Sigmoid colon (tissue), 7 donors: ENCODE data around the gene VMAC. TPM values are rescaled to one million over a fixed set of nuclear protein-coding genes. Genes with fewer than 3 reads are reported as not detected.
A peak's percentile ranks its signal among the peaks of the same experiment; 100 is the strongest.

Experiments used
- DNase-seq: peaks from one replicate; pipeline ENCODE4 v3.0.0-alpha.2; 2019
- H3K27ac ChIP-seq, 4 donors: fragments of 200-600 bp; sonication (generic); one replicate each; pipeline ENCODE4 v1.5.1; 2016 to 2019; ENCODE audit warnings: mild to moderate bottlenecking in 1 of 4
- H3K27me3 ChIP-seq, 3 donors: fragments of 200-600 bp; sonication (generic); one replicate each; pipeline ENCODE4 v1.5.1; 2019; ENCODE audit warnings: mild to moderate bottlenecking in 1 of 3
- H3K36me3 ChIP-seq, 4 donors: fragments of 200-600 bp; sonication (generic); one replicate each; pipeline ENCODE4 v1.5.1; 2016 to 2019
- H3K4me1 ChIP-seq, 4 donors: fragments of 200-600 bp; sonication (generic); one replicate each; pipeline ENCODE4 v1.5.1; 2017 to 2019
- H3K4me3 ChIP-seq, 4 donors: fragments of 200-600 bp; sonication (generic); one replicate each; pipeline ENCODE4 v1.5.1; 2017 to 2019; ENCODE audit warnings: mild to moderate bottlenecking in 2 of 4, moderate library complexity in 1 of 4
- H3K9me3 ChIP-seq, 4 donors: fragments of 200-600 bp in 3 of 4; sonication (generic) in 3 of 4; one replicate each; pipeline versions ENCODE4 v1.5.1 to v1.6.1; 2013 to 2019
- EP300 ChIP-seq, 4 donors: sonication (generic); formaldehyde crosslinking; IDR thresholded peaks; one replicate each; pipeline ENCODE4 v1.6.1; 2017; ENCODE audit warnings: antibody characterized with exemption in 4 of 4
- POLR2A ChIP-seq, 2 donors: fragments of 450-650 bp; IDR thresholded peaks; one replicate each; pipeline ENCODE4 v1.6.1; 2016; ENCODE audit warnings: antibody characterized with exemption in 2 of 2, mild to moderate bottlenecking in 2 of 2, moderate library complexity in 2 of 2
- POLR2AphosphoS5 ChIP-seq, 4 donors: sonication (generic); formaldehyde crosslinking; IDR thresholded peaks; one replicate each; pipeline ENCODE4 v1.6.1; 2017; ENCODE audit warnings: antibody characterized with exemption in 4 of 4
- WGBS, 2 donors: extraction: QIAGEN DNeasy Blood & Tissue Kit; methylation state at CpG; one replicate each; pipeline ENCODE4 v1.1.7; 2013; 5-methylcytosine and 5-hydroxymethylcytosine counted together
- intact Hi-C: fragments of 100-400 bp; cut with DNase I; formaldehyde crosslinking; loops from one replicate; pipeline ENCODE4 v1.15.1; 2023
- polyA plus RNA-seq, 3 donors: library from polyadenylated mRNA; stranded (reverse); fragments of 200-250 nt; gene quantifications; one replicate each; pipeline ENCODE4 v1.2.3, GENCODE V29; 2013
- total RNA-seq, 4 donors: library from RNA; depleted of rRNA; stranded (reverse); fragments of >200 nt; gene quantifications; one replicate each; pipeline ENCODE4 v1.1.0, GENCODE V29; 2016
- TF ChIP-seq, protein P1 (sequence below), 4 experiments: fragments of 450-650 bp in 3 of 4; fragments of 200-600 bp in 1 of 4; IDR thresholded peaks; one replicate each; pipeline ENCODE4 v1.5.1; 2016 to 2019; ENCODE audit warnings: antibody characterized with exemption in 4 of 4, mild to moderate bottlenecking in 3 of 4, moderate library complexity in 2 of 4
- donor health status: healthy with polysubstance abuse.
- donor health status: Bipolar disorder and iron deficiency.
- donor health status: healthy.

VMAC gene
- total and polyA plus RNA-seq, 7 donors: 1.6 to 14.4 (median 6.4) TPM

- no peaks in the 10 kb centered on the region for H3K9me3 ChIP-seq
- H3K27me3 ChIP-seq: no peaks in the 10 kb centered on the region
- peaks cover 0 to 83% (median 61%) of the 10 kb centered on the region in 4 donors for H3K4me1 ChIP-seq
- intact Hi-C loops: no loop called here
- H3K4me3 ChIP-seq: no peak overlapping the region
- no peak for DNase-seq
- WGBS, 2 donors: 92% methylated on average over 13 of the region's 13 CpGs
- peak overlapping the region in 3 of 4 donors; percentile 33 to 85 (median 80) for H3K27ac ChIP-seq
- TF ChIP-seq EP300 (IDR thresholded peaks at IDR 0.05) (no peak), POLR2AphosphoS5 (IDR thresholded peaks at IDR 0.05) (no peak), POLR2A (IDR thresholded peaks at IDR 0.05) (no peak)
- TF ChIP-seq, protein P1, sequence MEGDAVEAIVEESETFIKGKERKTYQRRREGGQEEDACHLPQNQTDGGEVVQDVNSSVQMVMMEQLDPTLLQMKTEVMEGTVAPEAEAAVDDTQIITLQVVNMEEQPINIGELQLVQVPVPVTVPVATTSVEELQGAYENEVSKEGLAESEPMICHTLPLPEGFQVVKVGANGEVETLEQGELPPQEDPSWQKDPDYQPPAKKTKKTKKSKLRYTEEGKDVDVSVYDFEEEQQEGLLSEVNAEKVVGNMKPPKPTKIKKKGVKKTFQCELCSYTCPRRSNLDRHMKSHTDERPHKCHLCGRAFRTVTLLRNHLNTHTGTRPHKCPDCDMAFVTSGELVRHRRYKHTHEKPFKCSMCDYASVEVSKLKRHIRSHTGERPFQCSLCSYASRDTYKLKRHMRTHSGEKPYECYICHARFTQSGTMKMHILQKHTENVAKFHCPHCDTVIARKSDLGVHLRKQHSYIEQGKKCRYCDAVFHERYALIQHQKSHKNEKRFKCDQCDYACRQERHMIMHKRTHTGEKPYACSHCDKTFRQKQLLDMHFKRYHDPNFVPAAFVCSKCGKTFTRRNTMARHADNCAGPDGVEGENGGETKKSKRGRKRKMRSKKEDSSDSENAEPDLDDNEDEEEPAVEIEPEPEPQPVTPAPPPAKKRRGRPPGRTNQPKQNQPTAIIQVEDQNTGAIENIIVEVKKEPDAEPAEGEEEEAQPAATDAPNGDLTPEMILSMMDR (IDR thresholded peaks at IDR 0.05): no peak
- peaks cover 25 to 79% (median 34%) of the 10 kb centered on the region in 4 donors for H3K36me3 ChIP-seq
Observed at GRCh38 chr19:5929179-5929578, 24.5 kb downstream of the VMAC start.

DNA sequence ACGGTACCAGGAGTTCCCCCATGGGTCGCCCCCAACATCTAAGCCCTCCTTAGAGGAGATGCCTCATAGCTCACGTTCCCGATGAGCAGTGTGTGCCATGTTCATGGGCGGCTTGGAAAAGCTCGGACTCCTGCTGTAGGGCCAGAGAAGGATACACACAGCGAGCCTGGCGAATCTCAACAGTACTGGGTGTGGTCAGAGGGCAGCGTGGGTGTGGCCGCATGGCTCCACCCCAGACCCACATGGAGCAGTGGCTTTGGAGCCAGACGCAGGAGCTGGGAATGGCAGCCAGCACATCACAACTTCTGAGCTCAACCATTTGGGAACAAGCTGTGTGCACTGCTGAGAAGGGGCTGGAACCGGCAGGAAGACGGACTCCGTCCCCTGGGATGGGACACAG lies 25.0 kb downstream of the VMAC start:
- Histone ChIP-seq H3K36me3 (peaks cover 22 to 75% (median 30%) of the 10 kb centered on the region in 4 donors), H3K4me3 (no peak overlapping the region), H3K27ac (peak overlapping the region in 3 of 4 donors; percentile 33 to 85 (median 80)), H3K27me3 (no peaks in the 10 kb centered on the region), H3K4me1 (peaks cover 0 to 88% (median 66%) of the 10 kb centered on the region in 4 donors), H3K9me3 (no peaks in the 10 kb centered on the region)
- no peak for TF ChIP-seq POLR2A (IDR thresholded peaks at IDR 0.05)
- TF ChIP-seq EP300 (IDR thresholded peaks at IDR 0.05): no peak
- no peak for TF ChIP-seq POLR2AphosphoS5 (IDR thresholded peaks at IDR 0.05)
- TF ChIP-seq, protein P1 (IDR thresholded peaks at IDR 0.05): no peak
- no peak for DNase-seq
- intact Hi-C loops: no loop called here
- WGBS, 2 donors: 72 to 86% methylated on average over 14 of the region's 14 CpGs

- H3K36me3 ChIP-seq: peaks cover 15 to 66% (median 19%) of the 10 kb centered on the region in 4 donors
- 94 to 96% methylated on average over 11 of the region's 11 CpGs for WGBS, 2 donors
- intact Hi-C loops: no loop called here
- no peak for DNase-seq
- H3K27ac ChIP-seq: peak overlapping the region in 3 of 4 donors; percentile 69 to 85 (median 80)
- no peak overlapping the region for H3K4me3 ChIP-seq
- TF ChIP-seq EP300 (IDR thresholded peaks at IDR 0.05) (no peak), POLR2A (IDR thresholded peaks at IDR 0.05) (no peak), POLR2AphosphoS5 (IDR thresholded peaks at IDR 0.05) (no peak)
- TF ChIP-seq, protein P1 (IDR thresholded peaks at IDR 0.05): no peak
- H3K27me3 ChIP-seq: no peaks in the 10 kb centered on the region
- H3K9me3 ChIP-seq: no peaks in the 10 kb centered on the region
- peaks cover 0 to 91% (median 70%) of the 10 kb centered on the region in 4 donors for H3K4me1 ChIP-seq
Observed at GRCh38 chr19:5931251-5931650, 26.6 kb downstream of the VMAC start.

DNA sequence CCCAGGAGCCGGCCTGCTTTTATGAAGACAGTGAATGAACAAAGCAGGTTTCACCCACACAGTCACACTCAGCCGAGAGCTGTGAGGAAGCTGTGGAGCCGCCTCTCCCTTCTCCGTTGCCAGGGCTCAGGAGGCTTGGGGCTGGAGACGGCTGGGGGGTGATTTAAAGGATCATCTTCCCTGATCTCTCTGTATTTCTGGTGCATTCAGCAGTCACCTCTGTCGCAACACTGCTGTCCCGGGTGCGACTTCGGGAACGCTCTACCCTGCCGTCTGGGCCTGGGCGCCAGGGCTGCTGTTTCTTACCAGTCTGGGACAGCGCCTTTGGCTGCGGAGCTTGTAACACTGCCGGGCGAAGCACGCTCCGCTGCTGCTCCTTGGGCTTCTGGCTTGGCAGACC lies 27.5 kb downstream of the VMAC start:
- no peak overlapping the region for H3K4me3 ChIP-seq
- no peaks in the 10 kb centered on the region for H3K27me3 ChIP-seq
- intact Hi-C loops: no loop called here
- H3K9me3 ChIP-seq: no peaks in the 10 kb centered on the region
- peaks cover 0 to 91% (median 63%) of the 10 kb centered on the region in 4 donors for H3K4me1 ChIP-seq
- H3K36me3 ChIP-seq: peaks cover 15 to 64% (median 19%) of the 10 kb centered on the region in 4 donors
- WGBS, 2 donors: 95 to 97% methylated on average over 18 of the region's 18 CpGs
- no peak for TF ChIP-seq EP300 (IDR thresholded peaks at IDR 0.05)
- no peak for TF ChIP-seq POLR2A (IDR thresholded peaks at IDR 0.05)
- peak in 1 of 4 donors; percentile 24 for TF ChIP-seq POLR2AphosphoS5 (IDR thresholded peaks at IDR 0.05)
- TF ChIP-seq, protein P1 (IDR thresholded peaks at IDR 0.05): no peak
- H3K27ac ChIP-seq: peak overlapping the region in 3 of 4 donors; percentile 69 to 85 (median 80)
- DNase-seq: no peak
